ENCODE results near the gene NDUFB3.
"Not testable (repeated sequence)": the region's sequence is repeated elsewhere in the genome, so short reads cannot be mapped to it uniquely, and the experiment has no call there.

Gene NDUFB3

GRCh38 chr2:201100497-201100896 is 28.7 kb downstream of the NDUFB3 start:
- no peak for DNase-seq

DNA sequence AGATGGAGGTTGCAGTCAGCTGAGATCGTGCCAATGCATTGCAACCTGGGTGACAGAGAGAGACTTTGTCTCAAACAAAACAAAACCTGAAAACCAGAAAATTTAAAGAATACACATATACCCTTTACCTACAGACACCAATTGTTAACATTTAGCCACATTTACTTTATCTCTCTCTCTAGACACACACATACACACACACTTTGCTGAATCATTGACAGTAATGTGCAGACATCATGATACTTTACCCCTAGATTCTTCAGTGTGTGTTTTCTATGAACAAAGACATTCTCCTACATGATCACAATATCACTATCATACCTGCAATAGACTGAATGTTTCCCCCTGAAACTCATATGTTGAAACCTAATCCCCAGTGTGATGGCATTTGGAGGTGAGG is 34.0 kb downstream of the NDUFB3 start:
- no peak for DNase-seq

DNA sequence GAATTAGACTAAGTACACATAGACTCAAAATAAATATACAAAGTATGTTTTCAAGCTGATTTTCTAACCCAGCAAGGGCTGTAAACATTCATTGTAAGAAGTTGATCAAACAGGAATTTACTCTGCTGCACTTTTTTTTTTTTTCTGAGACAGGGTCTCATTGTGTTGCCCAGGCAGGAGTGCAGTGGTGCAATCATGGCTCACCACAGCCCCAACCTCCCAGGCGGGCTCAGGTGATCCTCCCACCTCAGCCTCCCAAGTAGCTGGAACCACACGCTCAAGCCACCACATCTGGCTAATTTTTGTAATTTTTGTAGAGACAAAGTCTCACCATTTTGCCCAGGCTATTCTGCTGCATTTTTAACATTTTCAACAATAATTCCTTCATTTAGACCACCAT is 35.8 kb downstream of the NDUFB3 start:
- DNase-seq = no peak

DNA sequence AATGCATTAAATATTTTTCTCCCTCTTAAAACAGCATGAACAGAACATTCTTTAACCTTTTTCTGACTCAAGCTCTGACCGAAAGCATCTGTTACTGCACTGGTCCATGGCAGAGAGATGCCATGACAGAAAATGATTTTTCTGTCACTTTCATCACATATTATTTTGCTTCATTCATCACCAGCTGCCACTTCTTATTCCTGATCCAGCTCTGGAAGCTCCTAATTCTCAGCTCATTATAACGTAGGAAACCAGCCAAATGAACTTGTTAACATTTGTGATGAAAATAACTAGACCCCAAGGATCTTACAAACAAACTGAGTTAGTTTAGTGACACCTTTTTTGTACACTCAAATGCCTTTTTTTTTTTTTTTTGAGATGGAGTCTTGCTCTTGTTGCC is 36.5 kb downstream of the NDUFB3 start:
- no peak for DNase-seq

- DNase-seq = no peak
Measured at GRCh38 chr2:201109186-201109585, 37.4 kb downstream of the NDUFB3 start.

DNA sequence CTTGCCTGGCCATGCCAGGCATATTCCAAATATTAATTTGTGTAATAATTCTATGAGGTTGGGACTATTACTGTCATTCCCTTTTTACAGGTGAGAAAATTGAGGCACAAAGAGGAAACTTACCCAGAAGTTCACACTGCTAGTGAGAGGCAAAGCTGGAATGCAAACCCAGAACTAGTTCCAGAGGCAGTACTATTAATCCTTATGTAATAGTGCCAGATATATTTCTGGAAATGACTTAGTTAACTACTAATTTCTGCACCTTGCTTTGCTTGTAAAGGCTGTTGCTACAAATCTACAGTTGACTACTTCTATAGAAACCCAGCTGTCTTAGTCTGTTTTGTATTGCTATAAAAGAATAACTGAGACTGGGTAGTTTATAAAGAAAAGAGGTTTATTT is 38.8 kb downstream of the NDUFB3 start:
- no peak for DNase-seq

GRCh38 chr2:201111096-201111495 is 39.3 kb downstream of the NDUFB3 start:
- DNase-seq = no peak

DNA sequence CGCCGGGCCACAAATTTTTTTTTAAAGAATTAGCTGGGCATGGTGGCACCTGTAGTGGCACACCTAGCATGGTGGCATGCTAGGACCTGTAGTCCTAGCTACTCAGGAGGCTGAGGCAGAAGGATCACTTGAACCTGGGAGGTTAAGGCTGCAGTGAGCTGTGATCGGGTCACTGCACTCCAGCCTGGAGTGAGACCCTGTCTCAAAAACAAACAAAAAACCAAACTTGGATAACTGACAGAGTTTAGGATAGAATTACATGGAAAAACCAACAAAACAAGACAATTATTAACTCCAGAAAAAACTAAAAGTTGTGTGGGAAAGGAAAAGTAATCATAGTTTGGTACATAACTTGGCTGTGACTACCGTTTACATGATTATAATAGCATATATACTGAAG is 42.5 kb downstream of the NDUFB3 start:
- DNase-seq = no peak

GRCh38 chr2:201114846-201115245 is 43.0 kb downstream of the NDUFB3 start:
- DNase-seq = no peak

DNA sequence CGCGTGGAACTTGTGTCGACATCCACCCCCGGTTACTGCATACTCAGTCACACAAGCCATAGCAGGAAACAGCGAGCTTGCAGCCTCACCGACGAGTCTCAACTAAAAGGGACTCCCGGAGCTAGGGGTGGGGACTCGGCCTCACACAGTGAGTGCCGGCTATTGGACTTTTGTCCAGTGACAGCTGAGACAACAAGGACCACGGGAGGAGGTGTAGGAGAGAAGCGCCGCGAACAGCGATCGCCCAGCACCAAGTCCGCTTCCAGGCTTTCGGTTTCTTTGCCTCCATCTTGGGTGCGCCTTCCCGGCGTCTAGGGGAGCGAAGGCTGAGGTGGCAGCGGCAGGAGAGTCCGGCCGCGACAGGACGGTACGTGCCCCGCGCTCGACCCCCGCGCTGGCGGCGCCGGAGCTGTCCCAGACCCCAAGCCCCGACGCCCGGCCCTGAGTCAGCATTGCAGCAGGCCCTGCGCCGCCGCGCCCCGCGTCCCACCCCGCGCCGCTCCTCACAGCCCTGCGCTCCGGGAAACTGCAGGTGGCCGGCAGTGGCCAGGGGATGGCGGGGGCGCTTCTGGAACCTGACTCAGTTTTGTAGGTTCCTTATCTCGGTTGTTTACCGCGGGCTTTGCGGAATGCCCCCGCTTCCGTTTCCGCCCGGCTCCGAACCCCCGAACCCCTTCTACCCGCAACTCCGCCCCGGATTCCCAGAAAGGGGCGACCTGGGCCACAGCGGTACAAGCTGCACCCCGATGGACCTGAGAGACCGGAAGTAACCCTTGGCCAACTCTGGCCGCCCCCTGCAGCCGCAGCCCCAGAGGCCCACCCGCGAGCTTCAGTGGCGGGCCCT is 44.5 kb downstream of the NDUFB3 start, which contains the start of gene CFLAR:
Gene CFLAR (plus strand): TSS at position 50 of the 844 bp plus-strand sequence. CDS start 13,702 bp downstream, outside the sequence.
- peak; percentile 75 for DNase-seq

- DNase-seq = no peak
Measured at GRCh38 chr2:201116959-201117734, 45.3 kb downstream of the NDUFB3 start.

GRCh38 chr2:201117735-201118094 is 45.9 kb downstream of the NDUFB3 start:
- not testable (repeated sequence) for DNase-seq

- DNase-seq = peak; percentile 88
Measured at GRCh38 chr2:201118121-201118960, 46.5 kb downstream of the NDUFB3 start.

DNA sequence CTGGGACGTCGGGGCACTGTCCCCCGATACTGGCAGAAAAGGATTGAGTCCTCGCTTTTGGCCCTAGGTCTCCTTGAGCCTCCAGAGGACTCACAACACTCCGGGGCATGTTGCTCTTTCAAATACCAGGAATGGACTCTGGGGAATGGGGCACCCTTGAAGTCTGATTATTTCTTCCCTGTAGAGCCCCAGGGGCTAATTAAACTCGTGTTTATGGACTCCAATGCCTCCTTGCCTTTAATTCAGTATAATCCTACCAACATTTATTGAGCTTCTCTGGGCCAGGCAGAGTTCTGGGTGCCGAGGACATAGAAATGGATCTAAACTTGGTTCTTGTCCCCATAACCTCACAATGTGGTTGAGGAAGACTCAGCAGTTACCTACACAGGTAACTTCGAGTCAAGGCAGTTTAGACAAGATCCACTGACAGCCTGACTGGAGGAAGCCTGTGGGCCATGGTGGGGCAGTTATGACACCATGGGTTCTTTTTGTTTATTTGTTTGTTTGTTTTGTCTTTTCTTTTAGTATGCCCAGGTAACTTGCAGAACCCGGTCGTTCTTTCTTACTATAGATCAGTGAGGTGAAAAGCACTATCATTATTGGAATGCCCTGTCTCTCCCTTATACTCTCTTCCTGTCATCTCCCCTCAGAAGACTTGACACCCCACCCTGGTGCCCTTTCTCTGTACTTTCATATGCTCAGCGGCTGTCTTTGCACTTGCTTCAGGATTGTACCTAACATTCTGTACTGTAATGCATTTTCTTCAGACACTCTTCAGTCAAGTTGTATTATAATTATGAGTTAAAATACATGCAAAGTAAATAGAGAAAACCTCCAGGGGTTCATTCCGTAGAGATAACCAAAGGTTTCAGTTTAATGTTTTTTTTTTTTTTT is 47.4 kb downstream of the NDUFB3 start:
- no peak for DNase-seq

- no peak for DNase-seq
Measured at GRCh38 chr2:201122276-201122675, 50.5 kb downstream of the NDUFB3 start.

- no peak for DNase-seq
Measured at GRCh38 chr2:201126308-201127151, 54.7 kb downstream of the NDUFB3 start.

- no peak for DNase-seq
Measured at GRCh38 chr2:201127152-201127511, 55.3 kb downstream of the NDUFB3 start.

GRCh38 chr2:201127570-201127969 is 55.8 kb downstream of the NDUFB3 start:
- DNase-seq = peak; percentile 46

- no peak for DNase-seq
Measured at GRCh38 chr2:201128033-201128432, 56.2 kb downstream of the NDUFB3 start.

DNA sequence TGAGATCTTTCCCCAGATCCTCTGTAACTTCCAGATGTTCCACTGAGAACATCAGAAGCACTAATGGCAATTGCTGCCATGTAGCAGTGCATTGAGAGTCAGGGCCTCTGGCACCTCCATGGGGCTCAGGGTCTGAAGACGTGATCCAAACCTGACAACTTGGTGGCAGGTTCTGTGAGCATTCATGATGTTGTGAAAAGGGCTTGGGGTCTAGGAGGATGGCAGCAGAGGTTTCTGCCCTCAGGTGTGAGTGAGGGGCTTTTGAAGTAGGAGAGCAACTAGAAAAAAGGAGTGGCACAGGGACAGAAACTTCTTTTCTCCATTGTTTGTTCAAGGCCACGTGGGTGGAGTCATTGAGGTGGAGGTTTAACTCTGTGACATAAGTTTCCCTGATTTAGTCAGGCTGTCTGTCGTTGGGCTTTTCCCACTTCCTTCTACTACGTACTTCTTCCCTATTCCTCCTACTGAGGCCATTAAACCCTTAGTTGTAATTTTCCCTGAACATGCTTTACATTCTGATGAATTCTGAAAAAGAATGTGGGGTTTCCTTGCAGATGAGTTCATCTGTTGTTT is 57.2 kb downstream of the NDUFB3 start:
- no peak for DNase-seq

Measured in activated CD8-positive, alpha-beta memory T cell treated with anti-CD3 and anti-CD28 coated beads, Interleukin-2, amount 50 U/mL, for 4 hours (primary cell).